Measurements from ENCODE around the gene KCND3. TPM values are rescaled to one million over a fixed set of nuclear protein-coding genes. Genes with fewer than 3 reads are reported as not detected.

Gene KCND3
- total RNA-seq, 3 donors from 2014 or later (not counting 1 experiment from before 2014, with no cell fraction given): 0.07 to 0.16 TPM; not detected in 1

GRCh38 chr1:111903148-111903870 is 86.2 kb downstream of the KCND3 start:
- intact Hi-C loops (cut with micrococcal nuclease): no loop called here
- 71% methylated on average over 4 of the region's 4 CpGs for WGBS (ENCODE audit: insufficient coverage)
- Histone ChIP-seq H3K36me3 (ENCODE audit: control insufficient read depth, insufficient read depth, low read length) (no peaks in the 10 kb centered on the region), H3K9me3 (ENCODE audit: control insufficient read depth, insufficient read depth, low read length) (no peaks in the 10 kb centered on the region), H3K27ac (ENCODE audit: low read length) (no peak overlapping the region), H3K27me3 (ENCODE audit: control insufficient read depth, insufficient read depth, low read length) (no peaks in the 10 kb centered on the region), H3K4me1 (ENCODE audit: control insufficient read depth, insufficient read depth, low read length) (no peaks in the 10 kb centered on the region), H3K4me3 (ENCODE audit: low read length) (no peak overlapping the region)
- Mint-ChIP-seq H3K4me3 (no peak overlapping the region), H3K9me3 (no peaks in the 10 kb centered on the region), H3K36me3 (no peaks in the 10 kb centered on the region), H3K4me1 (no peaks in the 10 kb centered on the region), H3K27me3 (ENCODE audit: low read depth in 2 of 2) (peaks cover 5 to 20% of the 10 kb centered on the region in 2 donors), H3K27ac (no peak overlapping the region)
- ATAC-seq: no peak
- no peak for TF ChIP-seq CTCF (IDR thresholded peaks at IDR 0.05)
- no peak for DNase-seq

- Mint-ChIP-seq H3K27me3 (ENCODE audit: low read depth in 2 of 2) (peaks cover 7 to 23% of the 10 kb centered on the region in 2 donors), H3K4me3 (no peak overlapping the region), H3K27ac (no peak overlapping the region), H3K9me3 (no peaks in the 10 kb centered on the region), H3K4me1 (no peaks in the 10 kb centered on the region), H3K36me3 (no peaks in the 10 kb centered on the region)
- Histone ChIP-seq H3K36me3 (ENCODE audit: control insufficient read depth, insufficient read depth, low read length) (no peaks in the 10 kb centered on the region), H3K9me3 (ENCODE audit: control insufficient read depth, insufficient read depth, low read length) (no peaks in the 10 kb centered on the region), H3K27me3 (ENCODE audit: control insufficient read depth, insufficient read depth, low read length) (no peaks in the 10 kb centered on the region), H3K4me3 (ENCODE audit: low read length) (no peak overlapping the region), H3K27ac (ENCODE audit: low read length) (no peak overlapping the region), H3K4me1 (ENCODE audit: control insufficient read depth, insufficient read depth, low read length) (no peaks in the 10 kb centered on the region)
- DNase-seq (no peak), ATAC-seq (no peak)
- intact Hi-C loops (cut with micrococcal nuclease): no loop called here
- no peak for TF ChIP-seq CTCF (IDR thresholded peaks at IDR 0.05)
- WGBS (ENCODE audit: insufficient coverage): 44% methylated on average over 16 of the region's 16 CpGs
Measured at GRCh38 chr1:111895469-111895868, 94.0 kb downstream of the KCND3 start.

GRCh38 chr1:111895017-111895416 is 94.5 kb downstream of the KCND3 start:
- H3K27me3 Mint-ChIP-seq (ENCODE audit: low read depth in 2 of 2): peaks cover 7 to 23% of the 10 kb centered on the region in 2 donors
- 38% methylated on average over 2 of the region's 2 CpGs for WGBS (ENCODE audit: insufficient coverage)
- intact Hi-C loops (cut with micrococcal nuclease): no loop called here
- Histone ChIP-seq H3K9me3 (ENCODE audit: control insufficient read depth, insufficient read depth, low read length) (no peaks in the 10 kb centered on the region), H3K36me3 (ENCODE audit: control insufficient read depth, insufficient read depth, low read length) (no peaks in the 10 kb centered on the region), H3K27me3 (ENCODE audit: control insufficient read depth, insufficient read depth, low read length) (no peaks in the 10 kb centered on the region), H3K27ac (ENCODE audit: low read length) (no peak overlapping the region), H3K4me3 (ENCODE audit: low read length) (no peak overlapping the region), H3K4me1 (ENCODE audit: control insufficient read depth, insufficient read depth, low read length) (no peaks in the 10 kb centered on the region)
- no peaks in the 10 kb centered on the region for H3K4me1 Mint-ChIP-seq
- no peaks in the 10 kb centered on the region for H3K9me3 Mint-ChIP-seq
- no peak overlapping the region for H3K27ac Mint-ChIP-seq
- DNase-seq (no peak), ATAC-seq (no peak)
- no peak for TF ChIP-seq CTCF (IDR thresholded peaks at IDR 0.05)
- no peak overlapping the region for H3K4me3 Mint-ChIP-seq
- no peaks in the 10 kb centered on the region for H3K36me3 Mint-ChIP-seq

- H3K9me3 Mint-ChIP-seq: no peaks in the 10 kb centered on the region
- 89% methylated on average over 5 of the region's 6 CpGs for WGBS (ENCODE audit: insufficient coverage)
- TF ChIP-seq CTCF (IDR thresholded peaks at IDR 0.05): no peak
- H3K4me3 ChIP-seq (ENCODE audit: low read length): no peak overlapping the region
- no peaks in the 10 kb centered on the region for H3K36me3 ChIP-seq (ENCODE audit: control insufficient read depth, insufficient read depth, low read length)
- H3K27ac ChIP-seq (ENCODE audit: low read length): no peak overlapping the region
- H3K4me1 ChIP-seq (ENCODE audit: control insufficient read depth, insufficient read depth, low read length): no peaks in the 10 kb centered on the region
- no peak overlapping the region for H3K4me3 Mint-ChIP-seq
- no peaks in the 10 kb centered on the region for H3K27me3 ChIP-seq (ENCODE audit: control insufficient read depth, insufficient read depth, low read length)
- H3K9me3 ChIP-seq (ENCODE audit: control insufficient read depth, insufficient read depth, low read length): no peaks in the 10 kb centered on the region
- H3K4me1 Mint-ChIP-seq: no peaks in the 10 kb centered on the region
- no peak for DNase-seq
- H3K27me3 Mint-ChIP-seq (ENCODE audit: low read depth in 2 of 2): peaks cover 7 to 23% of the 10 kb centered on the region in 2 donors
- ATAC-seq: no peak
- intact Hi-C loops (cut with micrococcal nuclease): no loop called here
- H3K36me3 Mint-ChIP-seq: no peaks in the 10 kb centered on the region
- no peak overlapping the region for H3K27ac Mint-ChIP-seq
Measured at GRCh38 chr1:111894497-111894896, 95.0 kb downstream of the KCND3 start.

Measured in natural killer cell (primary cell).